Gastroesophageal sphincter (tissue), 4 donors: ENCODE results near the gene NANOS1. TPM values are rescaled to one million over a fixed set of nuclear protein-coding genes. Genes with fewer than 3 reads are reported as not detected.
"Not testable (repeated sequence)": the region's sequence is repeated elsewhere in the genome, so short reads cannot be mapped to it uniquely, and the experiment has no call there.

Experiments used
- ATAC-seq: fragments of 150-250 bp; one replicate; pipeline ENCODE4 v1.9.1; 2016; ENCODE audit warnings: mild to moderate bottlenecking, moderate library complexity
- H3K27ac ChIP-seq, 4 donors: fragments of 200-600 bp; sonication (generic) in 3 of 4; 1 replicate in 3 of 4; 2 replicates in 1 of 4; pipeline ENCODE4 v1.5.1; 2016 to 2019
- H3K27me3 ChIP-seq: fragments of 200-600 bp; sonication (generic); one replicate; pipeline ENCODE4 v1.5.1; 2019
- H3K36me3 ChIP-seq, 2 donors: fragments of 200-600 bp; sonication (generic); one replicate each; pipeline ENCODE4 v1.5.1; 2019; ENCODE audit warnings: control low read depth in 1 of 2
- H3K4me1 ChIP-seq, 3 donors: fragments of 200-600 bp; sonication (generic); 1 replicate in 2 of 3; 2 replicates in 1 of 3; pipeline ENCODE4 v1.5.1; 2016 to 2019; ENCODE audit warnings: control low read depth in 2 of 3
- H3K4me3 ChIP-seq, 2 donors: fragments of 200-600 bp; sonication (generic); one replicate each; pipeline ENCODE4 v1.5.1; 2019; ENCODE audit warnings: mild to moderate bottlenecking in 1 of 2, moderate library complexity in 1 of 2
- H3K9me3 ChIP-seq, 3 donors: fragments of 200-600 bp; sonication (generic); one replicate each; pipeline ENCODE4 v1.5.1; 2017 to 2019; ENCODE audit warnings: control low read depth in 2 of 3
- EP300 ChIP-seq: sonication (generic); formaldehyde crosslinking; IDR thresholded peaks from one replicate; pipeline ENCODE4 v1.6.1; 2017; ENCODE audit warnings: antibody characterized with exemption, mild to moderate bottlenecking
- POLR2A ChIP-seq, 2 donors: fragments of 450-650 bp; IDR thresholded peaks; one replicate each; pipeline ENCODE4 v1.6.1; 2017; ENCODE audit warnings: antibody characterized with exemption in 2 of 2, mild to moderate bottlenecking in 2 of 2, moderate library complexity in 1 of 2
- POLR2AphosphoS5 ChIP-seq: sonication (generic); formaldehyde crosslinking; IDR thresholded peaks from one replicate; pipeline ENCODE4 v1.6.1; 2017; ENCODE audit warnings: antibody characterized with exemption
- WGBS, 2 donors: methylation state at CpG; one replicate each; pipeline ENCODE4 v1.1.5; 2018; ENCODE audit warnings: low coverage in 1 of 2; 5-methylcytosine and 5-hydroxymethylcytosine counted together
- total RNA-seq, 4 donors: library from RNA; depleted of rRNA; stranded (reverse); fragments of >200 nt; gene quantifications; one replicate each; pipeline ENCODE4 v1.1.0, GENCODE V29; 2016
- TF ChIP-seq, protein P1 (sequence below), 4 experiments: fragments of 200-600 bp in 2 of 4; fragments of 450-650 bp in 2 of 4; sonication (generic) in 1 of 4; IDR thresholded peaks; one replicate each; pipeline ENCODE4 v1.5.1; 2017 to 2019; ENCODE audit warnings: antibody characterized with exemption in 4 of 4, mild to moderate bottlenecking in 2 of 4, moderate library complexity in 2 of 4

NANOS1 gene
- total RNA-seq, 4 donors from 2014 or later = 16.1 to 24.1 (median 20.8) TPM

DNA sequence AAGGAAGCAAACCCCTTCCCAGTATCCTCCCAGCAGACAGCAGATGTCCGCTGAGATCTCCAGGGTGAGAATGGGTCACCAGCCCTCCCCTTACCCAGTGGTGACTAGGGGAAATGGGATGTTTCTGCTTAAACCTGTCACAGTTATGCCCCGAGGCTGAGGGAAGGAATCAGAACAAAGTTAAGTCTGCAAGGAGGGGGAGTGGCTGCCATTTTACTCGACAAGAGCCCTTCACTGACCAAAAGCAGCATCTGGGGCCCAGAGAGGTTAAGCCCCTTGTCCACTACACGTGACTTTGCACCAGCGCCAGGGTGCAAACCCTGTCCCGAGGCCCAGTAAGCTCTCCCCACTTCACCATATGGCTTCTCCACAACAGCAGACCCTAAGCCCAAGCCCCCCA is 4.6 kb upstream of the NANOS1 start:
- 60 to 61% methylated on average over 1 to 4 of the region's 6 CpGs for WGBS, 2 donors
- H3K27me3 ChIP-seq = no peaks in the 10 kb centered on the region
- H3K4me3 ChIP-seq = no peak overlapping the region
- no peaks in the 10 kb centered on the region for H3K36me3 ChIP-seq
- H3K9me3 ChIP-seq = no peaks in the 10 kb centered on the region
- no peak for ATAC-seq
- peaks cover 0 to 38% (median 21%) of the 10 kb centered on the region in 3 donors for H3K4me1 ChIP-seq
- no peak for TF ChIP-seq POLR2AphosphoS5
- H3K27ac ChIP-seq = peak overlapping the region; percentile 40 to 93 (median 85)

DNA sequence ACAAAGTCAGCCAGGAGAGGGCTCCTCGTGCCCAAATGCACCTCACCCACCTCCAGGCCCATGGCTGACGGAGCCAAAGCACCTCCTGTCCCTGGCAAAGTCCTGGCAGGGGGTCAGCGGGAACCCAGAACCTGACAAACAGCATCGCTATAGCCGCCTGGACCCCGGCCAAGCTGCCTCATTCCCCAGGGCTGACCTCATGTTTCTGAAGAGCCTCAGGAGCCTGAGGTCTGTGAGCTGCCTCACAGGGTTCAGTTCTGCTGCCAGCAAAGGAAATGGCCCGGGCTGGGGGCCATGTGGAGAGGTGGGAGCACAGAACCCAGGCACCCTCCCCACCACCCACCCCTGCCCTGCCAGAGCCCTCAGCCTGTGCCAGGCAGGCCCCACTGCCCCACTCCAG is 4.2 kb upstream of the NANOS1 start:
- peak overlapping the region; percentile 81 to 93 (median 85) for H3K27ac ChIP-seq
- TF ChIP-seq POLR2AphosphoS5 (peak; percentile 71), EP300 (no peak), POLR2A (IDR thresholded peaks at IDR 0.05) (no peak)
- TF ChIP-seq, protein P1, sequence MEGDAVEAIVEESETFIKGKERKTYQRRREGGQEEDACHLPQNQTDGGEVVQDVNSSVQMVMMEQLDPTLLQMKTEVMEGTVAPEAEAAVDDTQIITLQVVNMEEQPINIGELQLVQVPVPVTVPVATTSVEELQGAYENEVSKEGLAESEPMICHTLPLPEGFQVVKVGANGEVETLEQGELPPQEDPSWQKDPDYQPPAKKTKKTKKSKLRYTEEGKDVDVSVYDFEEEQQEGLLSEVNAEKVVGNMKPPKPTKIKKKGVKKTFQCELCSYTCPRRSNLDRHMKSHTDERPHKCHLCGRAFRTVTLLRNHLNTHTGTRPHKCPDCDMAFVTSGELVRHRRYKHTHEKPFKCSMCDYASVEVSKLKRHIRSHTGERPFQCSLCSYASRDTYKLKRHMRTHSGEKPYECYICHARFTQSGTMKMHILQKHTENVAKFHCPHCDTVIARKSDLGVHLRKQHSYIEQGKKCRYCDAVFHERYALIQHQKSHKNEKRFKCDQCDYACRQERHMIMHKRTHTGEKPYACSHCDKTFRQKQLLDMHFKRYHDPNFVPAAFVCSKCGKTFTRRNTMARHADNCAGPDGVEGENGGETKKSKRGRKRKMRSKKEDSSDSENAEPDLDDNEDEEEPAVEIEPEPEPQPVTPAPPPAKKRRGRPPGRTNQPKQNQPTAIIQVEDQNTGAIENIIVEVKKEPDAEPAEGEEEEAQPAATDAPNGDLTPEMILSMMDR (IDR thresholded peaks at IDR 0.05) = peak in 1 of 4 experiments; percentile 22

DNA sequence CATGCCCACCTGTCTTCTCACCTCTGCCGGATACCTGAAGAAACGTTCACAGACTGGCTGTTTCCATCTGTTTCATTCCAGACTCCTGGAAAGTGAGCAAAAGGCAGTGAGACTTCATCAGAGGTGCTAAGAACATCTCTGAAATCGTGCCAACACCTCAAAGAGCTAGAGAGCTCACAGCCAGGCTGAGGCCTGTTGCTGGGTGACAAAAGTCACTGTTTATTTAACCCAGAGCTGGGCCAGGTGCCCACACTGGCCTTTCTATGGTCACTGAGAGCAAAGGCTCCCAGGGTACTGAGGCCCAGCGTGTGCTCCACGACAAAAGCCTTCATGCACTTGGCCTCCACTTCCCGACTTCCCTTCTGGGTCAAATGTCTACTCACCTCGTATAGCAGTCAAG is 3.7 kb upstream of the NANOS1 start:
- Histone ChIP-seq H3K4me3 (no peak overlapping the region), H3K4me1 (peaks cover 0 to 45% (median 21%) of the 10 kb centered on the region in 3 donors), H3K27ac (peak overlapping the region; percentile 81 to 93 (median 85)), H3K27me3 (no peaks in the 10 kb centered on the region), H3K36me3 (no peaks in the 10 kb centered on the region), H3K9me3 (no peaks in the 10 kb centered on the region)
- WGBS, 2 donors = 42 to 64% methylated on average over 4 of the region's 7 CpGs
- TF ChIP-seq, protein P1 (IDR thresholded peaks at IDR 0.05) = no peak
- ATAC-seq = peak; percentile 17

More for the DNA sequence above, 4.2 kb upstream of the NANOS1 start:
- no peaks in the 10 kb centered on the region for H3K9me3 ChIP-seq
- no peak overlapping the region for H3K4me3 ChIP-seq
- no peaks in the 10 kb centered on the region for H3K27me3 ChIP-seq
- peak; percentile 49 for ATAC-seq
- WGBS, 2 donors = no CpG with 5 or more reads among the region's 7 CpGs
- H3K36me3 ChIP-seq = no peaks in the 10 kb centered on the region
- peaks cover 0 to 40% (median 21%) of the 10 kb centered on the region in 3 donors for H3K4me1 ChIP-seq

DNA sequence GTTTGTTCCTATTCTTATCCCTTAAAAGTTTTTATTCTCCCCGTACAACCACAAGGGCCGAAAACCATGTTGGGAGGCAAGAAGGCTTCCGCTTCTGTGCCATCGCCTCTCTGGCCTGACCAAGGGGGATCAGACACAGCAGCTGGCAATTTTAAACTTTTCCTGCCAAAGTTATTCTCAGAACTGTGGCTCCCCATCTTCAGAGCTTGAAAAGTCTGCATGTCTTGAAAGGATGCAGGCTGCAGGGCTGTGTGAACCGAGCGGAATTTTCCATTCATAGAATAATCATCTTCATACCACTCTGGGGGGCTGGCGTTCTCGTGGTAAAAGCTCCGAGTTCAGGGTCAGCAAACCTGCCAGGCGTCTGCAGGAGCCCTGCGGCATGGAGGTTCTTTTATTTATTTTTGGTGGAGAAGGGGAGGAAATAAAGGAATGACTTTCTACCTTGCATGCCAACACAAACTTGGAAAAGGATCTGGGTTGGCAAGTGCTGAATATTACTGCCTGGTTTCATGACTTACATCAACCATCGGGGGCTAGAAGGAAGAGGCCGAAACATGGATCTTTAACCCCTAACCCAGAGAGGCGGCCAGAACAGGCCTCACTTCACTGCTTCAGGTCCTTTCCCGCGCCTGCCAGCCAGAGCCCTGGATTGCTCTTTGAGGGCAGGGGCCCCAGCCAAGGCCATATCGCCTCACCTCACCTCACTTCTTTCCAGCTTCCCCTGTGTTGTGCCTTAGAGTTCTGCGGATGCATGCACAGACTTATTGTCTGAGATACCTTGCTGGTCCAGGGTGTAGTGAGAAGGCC is 3.0 kb upstream of the NANOS1 start:
- Histone ChIP-seq H3K27ac (peak overlapping the region; percentile 81 to 93 (median 85)), H3K27me3 (no peaks in the 10 kb centered on the region), H3K9me3 (no peaks in the 10 kb centered on the region), H3K4me1 (peaks cover 0 to 52% (median 25%) of the 10 kb centered on the region in 3 donors), H3K4me3 (no peak overlapping the region), H3K36me3 (no peaks in the 10 kb centered on the region)
- TF ChIP-seq POLR2AphosphoS5 = no peak
- no peak for TF ChIP-seq EP300
- no peak for TF ChIP-seq POLR2A (IDR thresholded peaks at IDR 0.05)
- TF ChIP-seq, protein P1 (IDR thresholded peaks at IDR 0.05) = no peak
- ATAC-seq = no peak
- 33 to 51% methylated on average over 6 to 17 of the region's 18 CpGs for WGBS, 2 donors

DNA sequence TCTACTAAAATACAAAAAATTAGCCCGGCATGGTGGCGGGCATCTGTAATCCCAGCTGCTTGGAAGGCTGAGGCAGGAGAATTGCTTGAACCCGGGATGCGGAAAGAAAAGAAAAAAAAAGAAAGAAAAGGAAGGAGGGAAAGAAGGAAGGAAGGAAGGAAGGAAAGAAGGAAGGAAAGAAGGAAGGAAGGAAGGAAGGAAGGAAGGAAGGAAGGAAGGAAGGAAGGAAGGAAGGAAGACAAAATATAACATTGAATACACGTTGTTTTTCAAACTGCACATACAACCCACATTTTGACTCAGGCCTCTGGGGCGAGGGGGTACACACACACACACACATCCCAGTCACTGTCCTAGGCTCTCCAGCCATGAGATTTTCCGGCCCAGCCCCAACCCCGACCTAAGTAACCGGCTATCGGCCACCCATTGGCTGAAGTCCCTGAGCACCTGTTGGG is 1.0 kb upstream of the NANOS1 start:
- Histone ChIP-seq H3K4me1 (peaks cover 0 to 67% (median 29%) of the 10 kb centered on the region in 3 donors), H3K4me3 (peak overlapping the region in 1 of 2 donors; percentile 79), H3K27ac (peak overlapping the region in 3 of 4 donors; percentile 86 to 89 (median 87))
- H3K9me3 ChIP-seq, ATAC-seq, H3K27me3 ChIP-seq, H3K36me3 ChIP-seq: not testable (repeated sequence)
- 54 to 87% methylated on average over 3 of the region's 10 CpGs for WGBS, 2 donors
